Measurements from ENCODE around the gene STAMBPL1.

- TF ChIP-seq CTCF (IDR thresholded peaks at IDR 0.05; ENCODE audit: low read depth, low read length, poor library complexity, severe bottlenecking) = no peak
- no peak for TF ChIP-seq EZH2phosphoT487 (IDR thresholded peaks at IDR 0.05; ENCODE audit: borderline replicate concordance, low read length)
Observed at GRCh38 chr10:88898727-88899126, 18.7 kb downstream of the STAMBPL1 start.
